ENCODE results near the gene CTNND2.

CTNND2 gene

GRCh38 chr5:10984021-10984715, 920.1 kb downstream of the CTNND2 start (continued):
- TF ChIP-seq TSHZ1 (tag by site-specific recombination; IDR thresholded peaks at IDR 0.05; ENCODE audit: borderline replicate concordance) (no peak), PRDM10 (tag by site-specific recombination; IDR thresholded peaks at IDR 0.05) (no peak), ZNF791 (tag by site-specific recombination; IDR thresholded peaks at IDR 0.05) (no peak), ZNF423 (tag by site-specific recombination; IDR thresholded peaks at IDR 0.05) (no peak), ZNF670 (tag by site-specific recombination; IDR thresholded peaks at IDR 0.05; ENCODE audit: low read depth) (no peak), KLF8 (tag by site-specific recombination; IDR thresholded peaks at IDR 0.05) (no peak), ZNF394 (tag by site-specific recombination; IDR thresholded peaks at IDR 0.05; ENCODE audit: borderline replicate concordance) (no peak), ZNF704 (tag by site-specific recombination; IDR thresholded peaks at IDR 0.05) (no peak), ZNF354C (tag by site-specific recombination; IDR thresholded peaks at IDR 0.05; ENCODE audit: borderline replicate concordance, low read depth) (no peak), ZNF335 (tag by site-specific recombination; conservative IDR thresholded peaks at IDR 0.05) (no peak), PRDM1 (tag by site-specific recombination; IDR thresholded peaks at IDR 0.05) (no peak)

- POLR2A ChIA-PET: no interaction called here
- no peaks in the 10 kb centered on the region for H3K36me3 ChIP-seq (ENCODE audit: control insufficient read depth in 2 of 2, insufficient read depth in 1 of 2, low read length in 2 of 2)
- no peak overlapping the region for H3K27ac ChIP-seq (ENCODE audit: extremely low read depth, low read depth, low read length)
- TF ChIP-seq ZXDB (tag by site-specific recombination; IDR thresholded peaks at IDR 0.05) (no peak), ZNF350 (tag by site-specific recombination; IDR thresholded peaks at IDR 0.05) (no peak), SCRT2 (tag by site-specific recombination; IDR thresholded peaks at IDR 0.05) (no peak), ZNF670 (tag by site-specific recombination; IDR thresholded peaks at IDR 0.05; ENCODE audit: low read depth) (no peak)
- H3K4me1 ChIP-seq (ENCODE audit: control insufficient read depth, insufficient read depth, low read length): no peaks in the 10 kb centered on the region
- H3K9me3 ChIP-seq (ENCODE audit: control insufficient read depth, insufficient read depth, low read depth, low read length): no peaks in the 10 kb centered on the region
- CTCF ChIA-PET: no interaction called here
- no peak overlapping the region for H3K4me3 ChIP-seq (ENCODE audit: low read depth, low read length)
Measured at GRCh38 chr5:10982626-10983025, 921.6 kb downstream of the CTNND2 start.

- Histone ChIP-seq H3K4me1 (ENCODE audit: control insufficient read depth, insufficient read depth, low read length) (no peaks in the 10 kb centered on the region), H3K36me3 (ENCODE audit: control insufficient read depth in 2 of 2, insufficient read depth in 1 of 2, low read length in 2 of 2) (no peaks in the 10 kb centered on the region), H3K9me3 (ENCODE audit: control insufficient read depth, insufficient read depth, low read depth, low read length) (no peaks in the 10 kb centered on the region), H3K4me3 (ENCODE audit: low read depth, low read length) (no peak overlapping the region), H3K27ac (ENCODE audit: extremely low read depth, low read depth, low read length) (no peak overlapping the region)
- ChIA-PET POLR2A (no interaction called here), CTCF (interaction anchor here (1.0 kb wide), 1 partner anchor 42 kb away, joined by 4 read pairs; no protein-coding TSS in a partner anchor)
- TF ChIP-seq ZFP69B (tag by site-specific recombination; IDR thresholded peaks at IDR 0.05) (no peak), ZNF473 (tag by site-specific recombination; IDR thresholded peaks at IDR 0.05) (no peak), SETDB1 (IDR thresholded peaks at IDR 0.05; ENCODE audit: insufficient read length, low read length) (no peak), ZNF433 (tag by site-specific recombination; IDR thresholded peaks at IDR 0.05; ENCODE audit: low read depth) (no peak), ZNF174 (tag by site-specific recombination; IDR thresholded peaks at IDR 0.05) (no peak), HOXA7 (CRISPR knock-in tag; IDR thresholded peaks at IDR 0.05; ENCODE audit: borderline replicate concordance) (no peak), ZIC2 (tag by site-specific recombination; IDR thresholded peaks at IDR 0.05) (no peak)
Measured at GRCh38 chr5:10981932-10982331, 922.3 kb downstream of the CTNND2 start.
